Posterior vena cava (tissue), 2 donors: ENCODE data around the gene RARG. TPM values are rescaled to one million over a fixed set of nuclear protein-coding genes. Genes with fewer than 3 reads are reported as not detected.

ENCODE experiments used
- total RNA-seq, 2 donors: library from RNA; stranded (reverse); fragmentation: NEBNext Ultra II Directional; extraction: Animal tissue kit (Norgen Biotek cat#: 25700); gene quantifications; one replicate each; pipeline ENCODE4 v1.2.1, GENCODE V29; 2021
- donor health status: DM: yes; HTN: yes; CAD: no.
- donor health status: DM: yes; HTN: yes; CAD: no.

Gene RARG
- total RNA-seq, 2 donors from 2014 or later, result 33.4 to 38.1 TPM

Other genes with a start within 250 kb of the RARG start
- gene EIF4B, start 225.8 kb downstream of the RARG start, total RNA-seq, result 100 to 1,000 TPM; 311 to 314 TPM
- 100 to 1,000 TPM; 139 to 218 TPM for gene TNS2, start 182.1 kb downstream of the RARG start, total RNA-seq
- gene SPRYD3, start 152.8 kb downstream of the RARG start, total RNA-seq, result 10 to 100 TPM; 77.6 to 90.5 TPM
- gene IGFBP6, start 134.5 kb downstream of the RARG start, total RNA-seq, result 100 to 1,000 TPM; 679 to 733 TPM
- gene SOAT2, start 128.7 kb downstream of the RARG start, total RNA-seq, result under 1 TPM; 0.32 to 0.90 TPM
- 10 to 100 TPM; 23.7 to 27.4 TPM for gene ZNF740, start 51.5 kb downstream of the RARG start, total RNA-seq
- 10 to 100 TPM; 16.4 to 22.3 TPM for gene CSAD, start 51.3 kb downstream of the RARG start, total RNA-seq
- gene ITGB7, start 25.0 kb downstream of the RARG start, total RNA-seq, result 1 to 10 TPM; 2.1 to 2.9 TPM
- gene ESPL1, start 36.1 kb upstream of the RARG start, total RNA-seq, result 1 to 10 TPM in 1 of 2 donors, under 1 TPM in 1; 0.62 to 1.0 TPM
- 100 to 1,000 TPM; 473 to 486 TPM for gene PFDN5, start 63.3 kb upstream of the RARG start, total RNA-seq
- 10 to 100 TPM; 35.6 to 37.8 TPM for gene MYG1, start 67.5 kb upstream of the RARG start, total RNA-seq
- 10 to 100 TPM; 29.5 to 35.3 TPM for gene AAAS, start 89.4 kb upstream of the RARG start, total RNA-seq
- gene SP7, start 104.1 kb upstream of the RARG start, total RNA-seq, result not detected
- 10 to 100 TPM; 55.1 to 59.9 TPM for gene SP1, start 148.0 kb upstream of the RARG start, total RNA-seq
- not detected for gene AMHR2, start 191.6 kb upstream of the RARG start, total RNA-seq
- gene PRR13, start 209.5 kb upstream of the RARG start, total RNA-seq, result 100 to 1,000 TPM in 1 of 2 donors, 10 to 100 TPM in 1; 99.1 to 102 TPM
- 100 to 1,000 TPM; 500 to 501 TPM for gene PCBP2, start 219.9 kb upstream of the RARG start, total RNA-seq